Stimulated activated naive CD8-positive, alpha-beta T cell treated with anti-CD3 and anti-CD28 coated beads, Interleukin-15, Interleukin-2, amounts not matched to agents 100 ng/mL and 50 ng/mL, for 24 hours (primary cell): ENCODE measurements around the gene GNA12.
A peak's percentile ranks its signal among the peaks of the same experiment; 100 is the strongest.

Experiments used
- H3K27ac Mint-ChIP-seq: one replicate; pipeline ENCODE4 v1.8.0; 2021; ENCODE audit warnings: mild to moderate bottlenecking, mixed read lengths
- H3K27me3 Mint-ChIP-seq: one replicate; pipeline ENCODE4 v1.8.0; 2021; ENCODE audit warnings: mixed read lengths
- H3K36me3 Mint-ChIP-seq: one replicate; pipeline ENCODE4 v1.8.0; 2021; ENCODE audit warnings: low read depth, mixed read lengths
- H3K4me1 Mint-ChIP-seq: one replicate; pipeline ENCODE4 v1.8.0; 2021; ENCODE audit warnings: low read depth, mixed read lengths
- H3K4me3 Mint-ChIP-seq: one replicate; pipeline ENCODE4 v1.8.0; 2021; ENCODE audit warnings: mild to moderate bottlenecking, mixed read lengths
- H3K9me3 Mint-ChIP-seq: one replicate; pipeline ENCODE4 v1.8.0; 2021; ENCODE audit warnings: mixed read lengths

The GNA12 gene

DNA sequence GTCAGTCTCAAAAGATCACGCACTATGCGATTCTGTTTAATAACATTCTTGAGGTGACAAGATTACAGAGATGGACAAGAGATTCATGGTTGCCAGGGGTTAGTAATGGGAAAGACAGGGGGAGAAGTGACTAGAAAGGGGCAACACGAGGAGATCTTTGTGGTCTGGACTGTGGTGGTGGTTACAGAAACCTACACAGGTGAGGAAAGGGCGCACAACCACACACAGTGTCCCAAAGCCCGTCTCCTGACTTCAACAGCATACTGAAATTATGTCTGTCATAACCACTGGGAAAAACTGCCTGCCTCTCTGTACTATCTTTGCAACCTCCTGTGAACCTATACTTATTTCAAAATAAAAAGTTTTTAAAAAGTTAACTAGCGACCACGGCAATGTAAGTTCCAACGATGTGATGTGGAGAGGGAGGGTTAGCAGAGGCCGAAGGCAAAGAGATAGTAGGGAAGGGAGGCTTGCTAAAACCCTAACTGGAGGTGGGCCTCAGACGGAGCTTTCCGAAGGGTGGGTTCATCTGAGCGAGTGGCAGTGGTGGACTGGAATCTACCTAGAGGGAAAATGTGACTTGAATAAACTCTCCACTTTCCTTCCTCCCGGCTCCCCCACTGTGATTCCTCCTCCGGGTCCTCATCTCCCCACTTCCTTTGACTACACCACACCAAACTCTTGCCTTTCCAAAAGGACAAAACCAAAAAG is 43.7 kb downstream of the GNA12 start:
- H3K27ac Mint-ChIP-seq, result peak overlapping the region; percentile 62
- no peaks in the 10 kb centered on the region for H3K9me3 Mint-ChIP-seq
- no peaks in the 10 kb centered on the region for H3K36me3 Mint-ChIP-seq
- peaks cover 55% of the 10 kb centered on the region for H3K4me1 Mint-ChIP-seq
- peak overlapping the region; percentile 30 for H3K4me3 Mint-ChIP-seq
- H3K27me3 Mint-ChIP-seq, result no peaks in the 10 kb centered on the region

DNA sequence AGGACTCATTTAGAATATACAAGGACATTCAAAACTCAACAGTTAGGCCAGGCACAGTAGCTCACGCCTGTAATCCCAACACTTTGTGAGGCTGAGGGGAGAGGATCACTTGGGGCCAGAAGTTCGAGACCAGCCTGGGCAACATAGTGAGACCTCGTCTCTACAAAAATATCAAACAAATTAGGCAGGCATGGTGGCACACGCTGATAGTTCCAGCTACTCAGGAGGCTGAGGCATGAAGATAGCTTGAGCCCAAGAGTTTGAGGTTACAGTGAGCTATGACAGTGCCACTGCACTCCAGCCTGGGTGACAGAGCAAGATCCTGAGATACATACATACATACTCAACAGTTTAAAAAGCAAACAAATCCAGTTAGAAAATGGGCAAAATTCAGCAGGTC is 44.9 kb downstream of the GNA12 start:
- H3K4me1 Mint-ChIP-seq, result peaks cover 55% of the 10 kb centered on the region
- H3K4me3 Mint-ChIP-seq, result no peak overlapping the region
- peaks cover 6% of the 10 kb centered on the region for H3K36me3 Mint-ChIP-seq
- no peak overlapping the region for H3K27ac Mint-ChIP-seq
- H3K9me3 Mint-ChIP-seq, result no peaks in the 10 kb centered on the region
- no peaks in the 10 kb centered on the region for H3K27me3 Mint-ChIP-seq

DNA sequence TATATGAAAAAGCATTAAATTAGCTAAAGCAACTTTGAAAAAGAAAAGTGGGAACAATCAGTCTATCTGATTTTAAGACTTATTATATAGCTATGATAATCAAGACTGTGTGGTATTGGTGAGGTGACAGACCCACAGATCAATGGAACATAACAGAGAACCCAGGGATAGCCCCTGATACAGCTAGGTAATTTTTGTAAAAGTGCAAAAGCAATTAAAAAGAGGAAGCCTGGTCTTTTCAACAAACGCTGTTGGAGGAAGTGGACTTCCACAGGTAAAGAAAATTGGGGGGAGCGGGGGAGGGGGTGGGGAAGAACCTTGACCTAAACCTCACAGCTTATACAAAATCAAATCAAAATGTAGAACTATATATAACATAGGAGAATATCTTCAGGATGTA is 45.4 kb downstream of the GNA12 start:
- H3K27ac Mint-ChIP-seq, result no peak overlapping the region
- no peaks in the 10 kb centered on the region for H3K27me3 Mint-ChIP-seq
- H3K4me3 Mint-ChIP-seq, result no peak overlapping the region
- peaks cover 51% of the 10 kb centered on the region for H3K4me1 Mint-ChIP-seq
- no peaks in the 10 kb centered on the region for H3K9me3 Mint-ChIP-seq
- H3K36me3 Mint-ChIP-seq, result peaks cover 12% of the 10 kb centered on the region

DNA sequence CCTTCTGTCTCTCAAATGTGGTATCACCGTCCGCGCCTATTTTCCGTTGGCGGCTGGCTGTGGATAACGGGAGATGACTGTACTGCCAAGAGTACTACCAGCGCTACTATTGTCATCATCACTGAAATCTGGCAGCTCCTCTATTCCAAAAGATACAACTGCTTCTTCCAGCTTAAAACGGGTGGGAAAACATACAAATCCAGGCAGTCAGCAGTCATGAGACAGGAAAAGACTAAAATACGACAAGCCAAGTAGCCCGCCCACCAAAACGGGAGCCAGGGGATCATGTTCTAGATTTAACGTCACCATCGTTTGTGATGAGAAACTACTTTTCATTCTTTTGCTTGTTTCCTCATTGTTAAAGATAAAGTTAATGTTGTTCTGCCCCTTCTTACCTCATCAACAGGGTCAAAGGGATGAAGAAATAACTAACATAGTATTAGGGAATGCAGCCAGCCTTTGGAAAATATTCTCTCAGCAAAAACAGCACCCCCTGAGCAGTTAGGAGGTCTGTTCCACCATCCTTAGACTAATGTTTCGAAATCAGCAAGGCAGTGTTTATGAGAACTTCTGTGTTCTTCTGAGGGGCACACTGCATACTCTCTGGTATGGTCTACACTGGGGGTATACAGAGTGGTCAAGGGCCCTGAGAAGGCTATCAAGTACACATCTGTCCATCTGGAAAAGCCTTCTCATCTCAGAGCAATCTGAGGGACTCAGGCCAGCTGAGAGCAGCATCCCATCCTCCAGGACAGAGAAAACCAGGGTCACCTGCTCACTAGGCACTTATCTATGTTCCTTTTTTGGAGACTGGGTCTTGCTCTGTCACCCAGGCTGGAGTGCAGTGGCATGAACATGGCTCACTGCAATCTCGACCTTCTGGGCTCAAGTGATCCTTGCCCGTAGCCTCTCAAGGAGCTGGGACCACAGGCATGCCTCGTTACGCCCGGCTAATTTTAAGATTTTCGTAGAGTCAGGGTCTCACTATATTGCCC is 47.5 kb downstream of the GNA12 start:
- Mint-ChIP-seq H3K27ac (no peak overlapping the region), H3K36me3 (peaks cover 30% of the 10 kb centered on the region), H3K4me1 (peaks cover 38% of the 10 kb centered on the region), H3K27me3 (no peaks in the 10 kb centered on the region), H3K4me3 (no peak overlapping the region), H3K9me3 (no peaks in the 10 kb centered on the region)

DNA sequence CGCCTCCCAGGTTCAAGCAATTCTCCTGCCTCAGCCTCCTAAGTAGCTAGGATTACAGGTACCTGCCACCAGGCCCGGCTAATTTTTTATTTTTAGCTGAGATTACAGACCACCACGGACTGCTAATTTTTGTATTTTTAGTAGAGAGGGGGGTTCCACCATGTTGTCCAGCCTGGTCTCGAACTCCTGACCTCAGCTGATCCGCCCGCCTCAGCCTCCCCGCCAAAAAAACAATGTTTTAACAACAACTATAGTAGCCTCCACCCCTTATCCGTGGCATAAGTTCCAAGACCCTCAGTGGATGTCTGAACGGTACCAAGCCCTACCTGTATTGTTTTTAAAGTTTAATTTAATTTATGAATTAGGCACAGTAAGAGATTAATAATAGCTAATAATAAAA is 48.2 kb downstream of the GNA12 start:
- Mint-ChIP-seq H3K4me1 (peaks cover 31% of the 10 kb centered on the region), H3K27me3 (no peaks in the 10 kb centered on the region), H3K27ac (no peak overlapping the region), H3K4me3 (no peak overlapping the region), H3K9me3 (no peaks in the 10 kb centered on the region), H3K36me3 (peaks cover 33% of the 10 kb centered on the region)

DNA sequence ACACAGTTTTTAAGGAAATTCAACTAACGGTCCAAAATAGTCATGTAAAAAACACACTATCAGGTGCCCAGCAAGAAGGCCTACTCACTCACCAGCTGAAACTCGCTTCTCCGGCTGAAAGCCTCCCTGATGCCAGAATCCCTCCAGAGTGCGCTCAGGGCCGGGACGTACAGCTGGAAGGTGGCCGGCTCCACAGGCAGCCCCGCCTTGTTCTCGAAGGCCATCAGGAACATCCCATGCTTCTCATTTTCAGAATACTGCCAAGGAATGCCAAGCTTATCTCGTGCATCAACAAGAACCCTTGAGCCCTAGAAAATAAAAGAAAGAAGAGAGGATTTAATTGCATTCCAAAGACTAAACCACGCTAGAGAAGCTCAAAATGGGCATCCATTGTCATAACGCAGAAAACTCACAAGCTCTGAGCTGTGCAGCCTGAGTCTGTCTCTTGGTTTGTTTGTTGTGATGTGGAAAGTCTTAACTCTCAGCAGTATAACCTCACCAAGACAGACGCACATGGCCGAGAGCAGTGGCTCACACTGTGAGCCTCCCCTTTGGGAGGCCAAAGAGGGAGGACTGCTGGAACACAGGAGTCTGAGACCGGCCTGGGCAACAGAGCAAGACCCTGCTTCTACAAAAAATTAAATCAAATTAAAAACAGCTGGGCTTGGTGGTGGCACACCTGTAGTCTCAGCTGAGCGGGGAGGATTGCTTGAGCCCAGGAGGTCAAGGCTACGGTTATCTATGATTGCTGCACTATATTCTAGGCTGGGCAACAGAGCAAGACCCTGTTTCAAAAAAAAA is 49.1 kb downstream of the GNA12 start:
- Mint-ChIP-seq H3K36me3 (peaks cover 33% of the 10 kb centered on the region), H3K27ac (no peak overlapping the region), H3K27me3 (no peaks in the 10 kb centered on the region), H3K4me3 (no peak overlapping the region), H3K4me1 (peaks cover 22% of the 10 kb centered on the region), H3K9me3 (no peaks in the 10 kb centered on the region)

DNA sequence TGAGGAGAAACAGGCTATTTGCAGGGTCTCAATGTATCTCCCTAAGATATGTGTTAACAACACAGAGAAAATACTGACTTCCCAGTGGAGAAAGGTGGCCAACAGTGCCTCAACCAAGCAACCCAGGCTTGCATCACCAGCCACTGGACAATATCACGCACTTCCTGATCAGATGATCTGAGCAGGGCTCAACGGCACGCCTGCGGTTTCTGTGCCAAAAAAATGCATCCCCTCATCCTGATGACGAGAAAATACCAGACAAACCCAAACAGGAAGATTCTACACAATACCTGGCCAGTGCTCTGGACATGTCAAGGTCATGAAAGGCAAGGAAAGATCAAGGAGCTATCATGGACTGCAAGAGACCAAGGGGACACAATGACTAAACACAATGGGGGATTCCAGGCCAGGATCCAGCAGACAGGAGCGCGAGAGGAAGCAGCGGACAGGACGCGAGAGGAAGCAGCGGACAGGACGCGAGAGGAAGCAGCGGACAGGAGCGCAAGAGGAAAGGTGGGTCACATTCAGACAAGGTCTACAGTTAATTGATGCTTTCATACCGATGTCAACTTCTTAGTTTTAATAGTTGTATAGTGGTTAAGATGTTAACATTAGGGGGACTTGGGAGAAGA is 51.1 kb downstream of the GNA12 start:
- Mint-ChIP-seq H3K4me1 (peaks cover 2% of the 10 kb centered on the region), H3K36me3 (peaks cover 37% of the 10 kb centered on the region), H3K4me3 (no peak overlapping the region), H3K27me3 (no peaks in the 10 kb centered on the region), H3K9me3 (no peaks in the 10 kb centered on the region), H3K27ac (no peak overlapping the region)

DNA sequence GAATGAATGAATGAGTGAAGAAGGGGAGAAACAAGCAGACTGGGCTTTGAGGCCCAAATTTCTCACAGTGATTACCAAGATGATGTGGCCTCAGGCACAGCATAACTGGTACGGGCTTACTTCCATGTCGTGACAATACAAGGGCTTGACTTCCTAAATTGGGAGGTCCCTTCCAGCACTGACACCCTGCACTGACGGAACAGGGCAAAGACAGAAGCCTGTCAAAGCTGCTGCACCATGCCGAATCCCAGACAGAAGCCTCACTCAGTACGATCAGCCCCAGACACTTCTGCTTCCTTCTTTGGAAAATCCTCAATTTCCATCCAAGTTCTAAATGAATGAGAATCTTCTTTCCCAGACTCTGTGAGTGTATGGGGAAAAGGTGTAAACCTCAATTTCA is 51.9 kb downstream of the GNA12 start:
- Mint-ChIP-seq H3K36me3 (peaks cover 37% of the 10 kb centered on the region), H3K27ac (no peak overlapping the region), H3K4me3 (no peak overlapping the region), H3K27me3 (no peaks in the 10 kb centered on the region), H3K9me3 (no peaks in the 10 kb centered on the region), H3K4me1 (no peaks in the 10 kb centered on the region)

DNA sequence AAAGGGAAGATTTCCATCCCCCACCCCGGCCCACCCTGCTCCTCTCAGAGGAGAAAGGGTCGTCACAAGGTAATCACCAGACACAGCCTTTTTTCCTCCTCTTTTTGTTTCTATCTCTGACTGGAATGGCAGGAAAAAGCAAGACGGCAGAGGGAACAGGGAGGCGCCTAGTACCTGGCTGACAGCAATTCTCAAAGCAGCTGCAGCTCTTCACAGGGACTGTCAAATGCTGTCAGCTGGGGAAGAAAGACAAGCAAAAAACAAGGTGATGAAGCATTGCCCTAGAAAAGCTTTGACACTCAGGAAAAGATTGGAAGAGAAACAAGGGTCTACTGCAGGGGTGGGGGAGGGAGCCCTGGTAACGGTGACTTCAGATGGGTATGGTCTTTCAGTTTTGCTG is 52.7 kb downstream of the GNA12 start:
- no peak overlapping the region for H3K27ac Mint-ChIP-seq
- no peaks in the 10 kb centered on the region for H3K4me1 Mint-ChIP-seq
- no peak overlapping the region for H3K4me3 Mint-ChIP-seq
- no peaks in the 10 kb centered on the region for H3K9me3 Mint-ChIP-seq
- no peaks in the 10 kb centered on the region for H3K27me3 Mint-ChIP-seq
- peaks cover 39% of the 10 kb centered on the region for H3K36me3 Mint-ChIP-seq

DNA sequence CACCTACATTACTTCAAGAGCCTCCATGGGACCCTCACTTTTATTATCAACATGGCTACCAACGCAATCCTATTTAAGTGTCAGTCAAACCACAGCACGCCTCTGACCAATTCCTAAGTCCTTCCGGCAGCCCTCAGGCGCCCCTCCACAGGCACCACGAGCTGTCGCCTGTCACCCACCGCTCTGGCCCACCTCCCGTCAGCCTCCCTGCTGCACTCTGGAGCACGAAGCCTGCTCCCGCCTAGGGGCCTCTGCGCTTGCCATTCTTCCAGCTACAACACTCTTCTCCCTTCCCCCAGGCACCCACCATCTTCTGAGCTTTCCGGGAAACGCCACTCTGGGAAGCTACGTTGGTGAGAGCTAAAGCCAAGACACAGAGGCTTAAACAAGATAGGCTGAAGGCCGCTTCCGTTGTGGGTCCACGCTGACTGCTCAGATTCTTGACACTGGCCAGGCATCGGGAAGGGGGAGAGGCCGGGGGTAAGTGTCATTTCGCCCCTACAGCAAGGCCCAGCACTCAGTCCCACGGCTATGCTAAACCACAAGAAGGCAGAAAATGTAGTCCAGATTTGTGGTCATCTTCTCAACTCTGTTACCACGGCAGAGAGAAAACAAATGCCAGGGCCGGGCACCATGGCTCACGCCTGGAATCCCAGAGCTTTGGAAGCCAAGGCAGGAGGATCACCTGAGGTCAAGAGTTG is 56.7 kb downstream of the GNA12 start:
- H3K4me3 Mint-ChIP-seq, result no peak overlapping the region
- H3K36me3 Mint-ChIP-seq, result peaks cover 26% of the 10 kb centered on the region
- no peaks in the 10 kb centered on the region for H3K27me3 Mint-ChIP-seq
- H3K27ac Mint-ChIP-seq, result no peak overlapping the region
- H3K9me3 Mint-ChIP-seq, result no peaks in the 10 kb centered on the region
- H3K4me1 Mint-ChIP-seq, result peaks cover 22% of the 10 kb centered on the region

DNA sequence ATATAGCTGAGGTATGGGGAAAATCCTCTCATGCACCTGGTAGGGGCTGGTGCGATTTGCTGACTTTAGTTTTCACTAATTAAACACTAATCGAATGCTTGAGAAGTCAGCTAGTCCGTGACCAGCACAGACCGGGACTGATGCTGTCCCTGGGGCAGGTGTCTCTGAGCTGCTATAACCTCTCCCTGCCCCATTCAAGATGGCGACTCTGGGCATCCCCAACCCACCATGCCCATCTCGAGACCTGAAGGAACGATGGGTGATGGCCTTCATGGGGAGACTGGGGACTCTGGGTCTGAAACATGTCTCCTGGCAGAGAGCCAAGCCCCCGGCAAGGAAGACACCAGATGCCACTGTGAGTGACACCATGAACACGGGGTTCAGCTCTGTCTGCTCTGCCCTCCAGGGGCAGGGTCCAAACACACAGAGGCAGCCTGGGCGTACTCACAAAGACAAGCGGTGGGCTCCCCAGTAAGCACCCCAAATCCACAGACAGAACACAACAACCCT is 57.4 kb downstream of the GNA12 start:
- Mint-ChIP-seq H3K27ac (no peak overlapping the region), H3K36me3 (peaks cover 22% of the 10 kb centered on the region), H3K9me3 (no peaks in the 10 kb centered on the region)

DNA sequence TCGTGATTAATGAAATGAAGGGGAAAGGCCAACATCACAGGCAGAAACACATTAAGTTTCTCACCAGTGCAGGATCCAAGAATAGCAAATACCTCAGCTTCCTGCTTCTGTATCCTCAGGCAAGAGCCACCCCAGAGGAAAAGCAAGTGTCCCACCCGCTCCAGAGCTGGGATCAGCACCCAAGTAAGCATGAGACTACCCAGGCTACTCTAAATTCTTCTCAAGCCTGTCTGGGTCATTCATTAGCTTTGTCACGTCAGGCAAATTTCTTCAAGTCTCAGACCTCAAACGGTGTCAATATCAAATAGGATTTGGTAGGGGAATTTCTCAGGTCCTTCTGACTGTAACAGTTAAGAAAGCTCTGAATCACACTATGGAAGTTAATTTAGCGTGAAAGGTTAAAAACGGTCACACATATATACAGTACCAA is 59.0 kb downstream of the GNA12 start:
- no peak overlapping the region for H3K4me3 Mint-ChIP-seq
- no peaks in the 10 kb centered on the region for H3K27me3 Mint-ChIP-seq
- peaks cover 32% of the 10 kb centered on the region for H3K4me1 Mint-ChIP-seq
- no peaks in the 10 kb centered on the region for H3K9me3 Mint-ChIP-seq
- H3K27ac Mint-ChIP-seq, result no peak overlapping the region
- peaks cover 18% of the 10 kb centered on the region for H3K36me3 Mint-ChIP-seq

More for the DNA sequence above, 57.4 kb downstream of the GNA12 start:
- H3K4me3 Mint-ChIP-seq, result no peak overlapping the region
- no peaks in the 10 kb centered on the region for H3K27me3 Mint-ChIP-seq
- peaks cover 29% of the 10 kb centered on the region for H3K4me1 Mint-ChIP-seq

DNA sequence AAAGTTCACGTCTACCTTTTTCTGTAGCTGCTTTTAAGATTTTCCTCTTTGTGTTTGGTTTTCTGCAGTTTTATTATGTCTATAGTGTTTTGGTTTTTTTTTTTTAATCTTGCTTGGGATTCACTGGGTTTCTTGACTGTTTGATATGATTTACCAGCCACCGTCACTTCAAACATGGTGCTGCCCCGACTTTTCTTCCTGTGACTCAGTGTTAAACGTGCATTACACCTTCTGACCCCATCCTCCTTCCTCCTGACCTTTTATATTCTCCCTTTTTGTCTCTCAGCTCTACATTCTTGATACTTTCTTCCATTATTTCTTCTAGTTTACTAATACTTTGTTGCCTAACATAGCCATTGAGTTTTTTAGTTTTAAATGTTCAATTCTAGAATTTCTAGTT is 61.5 kb downstream of the GNA12 start:
- peaks cover 14% of the 10 kb centered on the region for H3K36me3 Mint-ChIP-seq
- H3K4me3 Mint-ChIP-seq, result peak overlapping the region; percentile 27
- peak overlapping the region; percentile 85 for H3K27ac Mint-ChIP-seq
- H3K27me3 Mint-ChIP-seq, result no peaks in the 10 kb centered on the region
- H3K9me3 Mint-ChIP-seq, result no peaks in the 10 kb centered on the region
- peaks cover 32% of the 10 kb centered on the region for H3K4me1 Mint-ChIP-seq

DNA sequence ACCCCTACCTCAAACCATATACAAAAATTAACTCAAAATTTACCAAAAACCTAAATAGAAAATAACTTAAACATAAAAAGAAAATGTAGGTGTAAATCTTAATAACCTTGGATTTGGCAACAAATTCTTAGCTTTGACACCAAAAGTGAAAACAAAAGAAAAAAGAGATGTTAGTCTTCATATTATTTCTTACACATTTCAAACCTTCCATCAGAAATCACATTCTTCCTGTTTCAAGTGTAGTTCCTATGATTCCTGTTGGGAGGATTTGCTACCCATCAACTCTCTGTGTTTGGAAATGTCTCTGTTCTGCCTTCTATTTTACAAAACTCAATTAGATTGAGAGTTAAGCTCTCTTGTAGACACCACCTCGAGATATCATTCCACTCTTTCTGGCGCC is 62.0 kb downstream of the GNA12 start:
- peaks cover 14% of the 10 kb centered on the region for H3K36me3 Mint-ChIP-seq
- no peaks in the 10 kb centered on the region for H3K9me3 Mint-ChIP-seq
- H3K27ac Mint-ChIP-seq, result peak overlapping the region; percentile 85
- peak overlapping the region; percentile 27 for H3K4me3 Mint-ChIP-seq
- H3K27me3 Mint-ChIP-seq, result no peaks in the 10 kb centered on the region
- H3K4me1 Mint-ChIP-seq, result peaks cover 32% of the 10 kb centered on the region
